Progenitor cell of endocrine pancreas (in vitro differentiated cells): ENCODE data around the gene RBM4. TPM values are rescaled to one million over a fixed set of nuclear protein-coding genes. Genes with fewer than 3 reads are reported as not detected.

Experiments used
- DNase-seq: peaks from one replicate; pipeline ENCODE4 v3.0.0; 2021; ENCODE audit warnings: low spot score; ENCODE audit not compliant: unreplicated experiment
- H3K27ac Mint-ChIP-seq: 2 replicates; pipeline ENCODE4 v1.8.0; 2021; ENCODE audit warnings: mild to moderate bottlenecking, moderate library complexity, mixed read lengths
- H3K27me3 Mint-ChIP-seq: 2 replicates; pipeline ENCODE4 v1.8.0; 2021; ENCODE audit warnings: mixed read lengths
- H3K36me3 Mint-ChIP-seq: 2 replicates; pipeline ENCODE4 v1.8.0; 2022; ENCODE audit warnings: mixed read lengths; ENCODE audit not compliant: insufficient read depth
- H3K4me1 Mint-ChIP-seq: 2 replicates; pipeline ENCODE4 v1.8.0; 2021; ENCODE audit warnings: low read depth, mixed read lengths
- H3K4me3 Mint-ChIP-seq: 2 replicates; pipeline ENCODE4 v1.8.0; 2021; ENCODE audit warnings: low read depth, mild to moderate bottlenecking, moderate library complexity, mixed read lengths
- H3K9me3 Mint-ChIP-seq: 2 replicates; pipeline ENCODE4 v1.8.0; 2021; ENCODE audit warnings: low read depth, mixed read lengths
- total RNA-seq: library from RNA; stranded (reverse); gene quantifications from 2 replicates; pipeline ENCODE4 v1.2.1, GENCODE V29; 2021
- TF ChIP-seq, protein P1 (sequence below): fragments of 200-600 bp; sonication (generic); IDR thresholded peaks from one replicate; pipeline ENCODE4 v1.5.0; 2021; ENCODE audit warnings: antibody characterized with exemption, mild to moderate bottlenecking; ENCODE audit not compliant: unreplicated experiment

Gene RBM4
- total RNA-seq, 1 donor from 2014 or later, result 258 TPM

- Mint-ChIP-seq H3K36me3 (peaks cover 12% of the 10 kb centered on the region), H3K4me3 (peak overlapping the region; percentile 98), H3K27me3 (no peaks in the 10 kb centered on the region), H3K4me1 (peaks cover 39% of the 10 kb centered on the region), H3K9me3 (no peaks in the 10 kb centered on the region), H3K27ac (peak overlapping the region; percentile 99)
- TF ChIP-seq, protein P1, sequence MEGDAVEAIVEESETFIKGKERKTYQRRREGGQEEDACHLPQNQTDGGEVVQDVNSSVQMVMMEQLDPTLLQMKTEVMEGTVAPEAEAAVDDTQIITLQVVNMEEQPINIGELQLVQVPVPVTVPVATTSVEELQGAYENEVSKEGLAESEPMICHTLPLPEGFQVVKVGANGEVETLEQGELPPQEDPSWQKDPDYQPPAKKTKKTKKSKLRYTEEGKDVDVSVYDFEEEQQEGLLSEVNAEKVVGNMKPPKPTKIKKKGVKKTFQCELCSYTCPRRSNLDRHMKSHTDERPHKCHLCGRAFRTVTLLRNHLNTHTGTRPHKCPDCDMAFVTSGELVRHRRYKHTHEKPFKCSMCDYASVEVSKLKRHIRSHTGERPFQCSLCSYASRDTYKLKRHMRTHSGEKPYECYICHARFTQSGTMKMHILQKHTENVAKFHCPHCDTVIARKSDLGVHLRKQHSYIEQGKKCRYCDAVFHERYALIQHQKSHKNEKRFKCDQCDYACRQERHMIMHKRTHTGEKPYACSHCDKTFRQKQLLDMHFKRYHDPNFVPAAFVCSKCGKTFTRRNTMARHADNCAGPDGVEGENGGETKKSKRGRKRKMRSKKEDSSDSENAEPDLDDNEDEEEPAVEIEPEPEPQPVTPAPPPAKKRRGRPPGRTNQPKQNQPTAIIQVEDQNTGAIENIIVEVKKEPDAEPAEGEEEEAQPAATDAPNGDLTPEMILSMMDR, result no peak
- no peak for DNase-seq
Measured at GRCh38 chr11:66619080-66619554, 19.4 kb upstream of the RBM4 start.

DNA sequence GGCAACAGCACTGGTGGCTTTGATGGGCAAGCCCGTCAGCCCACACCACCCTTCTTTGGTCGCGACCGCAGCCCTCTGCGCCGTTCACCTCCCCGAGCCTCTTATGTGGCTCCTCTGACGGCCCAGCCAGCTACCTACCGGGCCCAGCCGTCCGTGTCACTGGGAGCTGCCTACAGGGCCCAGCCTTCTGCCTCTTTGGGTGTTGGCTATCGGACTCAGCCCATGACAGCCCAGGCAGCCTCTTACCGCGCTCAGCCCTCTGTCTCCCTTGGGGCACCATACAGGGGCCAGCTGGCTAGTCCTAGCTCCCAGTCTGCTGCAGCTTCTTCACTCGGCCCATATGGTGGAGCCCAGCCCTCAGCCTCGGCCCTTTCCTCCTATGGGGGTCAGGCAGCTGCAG is 14.1 kb upstream of the RBM4 start:
- TF ChIP-seq, protein P1, result no peak
- DNase-seq, result no peak
- H3K27me3 Mint-ChIP-seq, result no peaks in the 10 kb centered on the region
- no peaks in the 10 kb centered on the region for H3K9me3 Mint-ChIP-seq
- peaks cover 22% of the 10 kb centered on the region for H3K36me3 Mint-ChIP-seq
- H3K4me3 Mint-ChIP-seq, result no peak overlapping the region
- H3K4me1 Mint-ChIP-seq, result peaks cover 15% of the 10 kb centered on the region
- H3K27ac Mint-ChIP-seq, result no peak overlapping the region

DNA sequence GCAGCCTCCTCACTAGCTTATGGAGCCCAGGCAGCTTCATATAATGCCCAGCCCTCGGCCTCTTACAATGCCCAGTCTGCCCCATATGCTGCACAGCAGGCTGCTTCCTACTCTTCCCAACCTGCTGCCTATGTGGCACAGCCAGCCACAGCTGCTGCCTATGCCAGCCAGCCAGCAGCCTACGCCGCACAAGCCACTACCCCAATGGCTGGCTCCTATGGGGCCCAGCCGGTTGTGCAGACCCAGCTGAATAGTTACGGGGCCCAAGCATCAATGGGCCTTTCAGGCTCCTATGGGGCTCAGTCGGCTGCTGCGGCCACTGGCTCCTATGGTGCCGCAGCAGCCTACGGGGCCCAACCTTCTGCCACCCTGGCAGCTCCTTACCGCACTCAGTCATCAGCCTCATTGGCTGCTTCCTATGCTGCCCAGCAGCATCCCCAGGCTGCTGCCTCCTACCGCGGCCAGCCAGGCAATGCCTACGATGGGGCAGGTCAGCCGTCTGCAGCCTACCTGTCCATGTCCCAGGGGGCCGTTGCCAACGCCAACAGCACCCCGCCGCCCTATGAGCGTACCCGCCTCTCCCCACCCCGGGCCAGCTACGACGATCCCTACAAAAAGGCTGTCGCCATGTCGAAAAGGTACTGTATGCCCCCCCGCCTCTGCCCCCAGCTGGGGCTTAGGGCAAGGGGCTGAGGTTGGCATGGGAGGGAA is 13.3 kb upstream of the RBM4 start:
- Mint-ChIP-seq H3K4me3 (no peak overlapping the region), H3K36me3 (peaks cover 24% of the 10 kb centered on the region), H3K27me3 (no peaks in the 10 kb centered on the region), H3K9me3 (no peaks in the 10 kb centered on the region), H3K27ac (no peak overlapping the region), H3K4me1 (peaks cover 11% of the 10 kb centered on the region)
- no peak for DNase-seq
- TF ChIP-seq, protein P1, result no peak

GRCh38 chr11:66625752-66626149 is 12.8 kb upstream of the RBM4 start:
- peaks cover 11% of the 10 kb centered on the region for H3K4me1 Mint-ChIP-seq
- H3K4me3 Mint-ChIP-seq, result no peak overlapping the region
- H3K27ac Mint-ChIP-seq, result no peak overlapping the region
- peaks cover 24% of the 10 kb centered on the region for H3K36me3 Mint-ChIP-seq
- TF ChIP-seq, protein P1, result no peak
- no peaks in the 10 kb centered on the region for H3K9me3 Mint-ChIP-seq
- no peak for DNase-seq
- no peaks in the 10 kb centered on the region for H3K27me3 Mint-ChIP-seq

DNA sequence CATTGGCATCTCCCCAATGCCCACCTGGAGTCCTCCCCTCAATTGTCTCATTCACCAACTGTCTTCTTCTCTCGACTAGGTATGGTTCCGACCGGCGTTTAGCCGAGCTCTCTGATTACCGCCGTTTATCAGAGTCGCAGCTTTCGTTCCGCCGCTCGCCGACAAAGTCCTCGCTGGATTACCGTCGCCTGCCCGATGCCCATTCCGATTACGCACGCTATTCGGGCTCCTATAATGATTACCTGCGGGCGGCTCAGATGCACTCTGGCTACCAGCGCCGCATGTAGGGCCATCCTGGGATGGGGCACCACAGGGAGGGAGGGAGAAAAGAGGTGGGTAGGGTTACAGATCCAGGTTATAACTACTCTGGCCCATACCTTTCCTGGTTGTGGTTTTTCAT is 12.1 kb upstream of the RBM4 start:
- H3K9me3 Mint-ChIP-seq, result no peaks in the 10 kb centered on the region
- H3K4me1 Mint-ChIP-seq, result peaks cover 9% of the 10 kb centered on the region
- DNase-seq, result no peak
- no peaks in the 10 kb centered on the region for H3K27me3 Mint-ChIP-seq
- H3K4me3 Mint-ChIP-seq, result no peak overlapping the region
- no peak overlapping the region for H3K27ac Mint-ChIP-seq
- TF ChIP-seq, protein P1, result no peak
- peaks cover 24% of the 10 kb centered on the region for H3K36me3 Mint-ChIP-seq
